A549 (cell line): ENCODE measurements around the gene TMTC2. TPM values are rescaled to one million over a fixed set of nuclear protein-coding genes. Genes with fewer than 3 reads are reported as not detected.

Experiments
- ATAC-seq, 2 experiments: fragments of 200-7000 bp in 1 of 2; fragments of >200 bp in 1 of 2; cut with Nextera tagmentation in 1 of 2; cut with Tn5 transposase in 1 of 2; 3 replicates each; pipeline versions ENCODE4 v1.8.0 to v1.9.1; 2018 to 2020; ENCODE audit warnings: mild to moderate bottlenecking in 1 of 2, moderate library complexity in 1 of 2
- CTCF ChIA-PET: fragments of 300-600 bp; sonication (Branson Sonifier 250); formaldehyde crosslinking; extraction: SDS; loops from one replicate; lab custom pipeline; 2021; ENCODE audit warnings: antibody characterized with exemption, inconsistent platforms; lab: Yijun Ruan, JAX
- POLR2A ChIA-PET: fragments of 350-600 bp; formaldehyde crosslinking; extraction: SDS; loops from one replicate; lab custom pipeline; 2021; ENCODE audit warnings: antibody characterized with exemption, inconsistent platforms; lab: Yijun Ruan, JAX
- DNase-seq, 2 experiments: peaks; one replicate each; pipeline versions ENCODE4 v3.0.0 to v3.0.0-alpha.2; 2011 to 2016; ENCODE audit warnings: low read depth in 1 of 2, low spot score in 1 of 2
- FAIRE-seq: peaks from 2 replicates; lab custom pipeline; 2011; peaks lifted over from hg19 to GRCh38; lab: Jason Lieb, UNC
- H3K27ac ChIP-seq, 2 experiments: fragments of >200 bp; sonication (Bioruptor Twin); formaldehyde crosslinking; 3 replicates each; pipeline ENCODE4 v1.5.1; 2016 to 2017
- H3K4me1 ChIP-seq: fragments of >200 bp; sonication (Bioruptor Twin); formaldehyde crosslinking; 3 replicates; pipeline ENCODE4 v1.6.1; 2016
- H3K4me2 ChIP-seq: fragments of >200 bp; sonication (Bioruptor Twin); formaldehyde crosslinking; 3 replicates; pipeline ENCODE4 v1.6.1; 2016
- H3K4me3 ChIP-seq: fragments of >200 bp; sonication (Bioruptor Twin); formaldehyde crosslinking; 3 replicates; pipeline ENCODE4 v1.5.1; 2016
- H3K9me3 ChIP-seq: fragments of >200 bp; sonication (Bioruptor Twin); formaldehyde crosslinking; 3 replicates; pipeline ENCODE4 v1.6.1; 2016
- BCL3 ChIP-seq: fragments of >200 bp; sonication (Bioruptor Twin); formaldehyde crosslinking; IDR thresholded peaks from 3 replicates; pipeline ENCODE4 v1.6.1; 2016
- BHLHE40 ChIP-seq: IDR thresholded peaks from 2 replicates; pipeline ENCODE4 v1.6.1; 2012; ENCODE audit warnings: low read depth, low read length, inconsistent platforms
- CBX2 ChIP-seq: fragments of 200-600 bp; sonication (generic); IDR thresholded peaks from 2 replicates; pipeline ENCODE4 v1.6.1; 2016; ENCODE audit warnings: low read depth, mild to moderate bottlenecking, borderline replicate concordance
- CEBPB ChIP-seq, 2 experiments: fragments of >200 bp in 1 of 2; sonication (Bioruptor Twin) in 1 of 2; formaldehyde crosslinking in 1 of 2; IDR thresholded peaks; 2 replicates each; pipeline ENCODE4 v1.6.1; 2012 to 2016
- CHD4 ChIP-seq: fragments of 200-600 bp; sonication (generic); IDR thresholded peaks from 2 replicates; pipeline ENCODE4 v1.6.1; 2016; ENCODE audit warnings: antibody characterized with exemption, mild to moderate bottlenecking, borderline replicate concordance
- ELK1 ChIP-seq: fragments of 150-350 bp; IDR thresholded peaks from 2 replicates; pipeline ENCODE4 v1.6.1; 2014; ENCODE audit warnings: low read depth, mild to moderate bottlenecking, low read length
- EP300 ChIP-seq, 2 experiments: fragments of >200 bp; sonication (Bioruptor Twin); formaldehyde crosslinking; IDR thresholded peaks; 2 replicates in 1 of 2; 3 replicates in 1 of 2; pipeline ENCODE4 v1.6.1; 2016 to 2017
- FOSB ChIP-seq: fragments of 250-450 bp; sonication (Bioruptor Pico); IDR thresholded peaks from 2 replicates; pipeline ENCODE4 v1.5.0; 2020; ENCODE audit warnings: mild to moderate bottlenecking, moderate library complexity
- HES2 ChIP-seq: fragments of >200 bp; sonication (Bioruptor Twin); formaldehyde crosslinking; IDR thresholded peaks from 2 replicates; pipeline ENCODE4 v1.6.1; 2016
- HOXB13 ChIP-seq: fragments of 250-450 bp; sonication (Bioruptor Pico); IDR thresholded peaks from 2 replicates; pipeline ENCODE4 v1.5.0; 2020; ENCODE audit warnings: low read depth, mild to moderate bottlenecking, moderate library complexity
- HOXB5 ChIP-seq: fragments of 250-450 bp; sonication (Bioruptor Pico); IDR thresholded peaks from 2 replicates; pipeline ENCODE4 v1.5.0; 2020; ENCODE audit warnings: mild to moderate bottlenecking, moderate library complexity
- KDM1A ChIP-seq: fragments of 200-600 bp; sonication (generic); IDR thresholded peaks from 2 replicates; pipeline ENCODE4 v1.6.1; 2016; ENCODE audit warnings: low read depth, mild to moderate bottlenecking
- KDM5A ChIP-seq: fragments of 200-600 bp; sonication (generic); IDR thresholded peaks from 2 replicates; pipeline ENCODE4 v1.6.1; 2016; ENCODE audit warnings: antibody characterized with exemption, mild to moderate bottlenecking
- MAFK ChIP-seq: fragments of 450-650 bp; IDR thresholded peaks from 2 replicates; pipeline ENCODE4 v1.6.1; 2014; ENCODE audit not compliant: partially characterized antibody
- MAX ChIP-seq: IDR thresholded peaks from 2 replicates; pipeline ENCODE4 v1.6.1; 2012
- NPAS2 ChIP-seq: fragments of 250-450 bp; sonication (Bioruptor Pico); IDR thresholded peaks from 2 replicates; pipeline ENCODE4 v1.8.0; 2022; ENCODE audit warnings: mild to moderate bottlenecking, moderate library complexity, borderline replicate concordance
- NR3C1 ChIP-seq: fragments of >200 bp; sonication (Bioruptor Twin); formaldehyde crosslinking; IDR thresholded peaks from 3 replicates; pipeline ENCODE4 v1.6.1; 2017
- POLR2A ChIP-seq: IDR thresholded peaks from 2 replicates; pipeline ENCODE4 v1.6.1; 2012; ENCODE audit warnings: mild to moderate bottlenecking, low read length
- REST ChIP-seq: fragments of 200-600 bp; sonication (generic); IDR thresholded peaks from 2 replicates; pipeline ENCODE4 v1.6.1; 2016; ENCODE audit warnings: antibody characterized with exemption, mild to moderate bottlenecking, moderate library complexity
- SREBF2 ChIP-seq: fragments of 450-650 bp; IDR thresholded peaks from 2 replicates; pipeline ENCODE4 v1.6.1; 2014; ENCODE audit warnings: mild to moderate bottlenecking, moderate library complexity
- USF2 ChIP-seq: fragments of 450-650 bp; IDR thresholded peaks from 2 replicates; pipeline ENCODE4 v1.6.1; 2014; ENCODE audit warnings: antibody characterized with exemption
- ZC3H11A ChIP-seq: fragments of 450-650 bp; IDR thresholded peaks from 2 replicates; pipeline ENCODE4 v1.6.1; 2014; ENCODE audit warnings: antibody characterized with exemption, mild to moderate bottlenecking
- ZNF302 ChIP-seq: fragments of 250-450 bp; sonication (Bioruptor Pico); IDR thresholded peaks from 2 replicates; pipeline ENCODE4 v1.9.0; 2021; ENCODE audit warnings: inconsistent platforms, mild to moderate bottlenecking, moderate library complexity
- WGBS: methylation state at CpG from one replicate; pipeline ENCODE4 v1.1.6; 2017; ENCODE audit errors: missing lambda C conversion rate; 5-methylcytosine and 5-hydroxymethylcytosine counted together
- polyA plus RNA-seq, 4 experiments: library from polyadenylated mRNA; depleted of rRNA in 3 of 4; stranded (reverse); fragments of >200 nt; fragmentation: RNase III in 1 of 4; extraction: RNeasy Plus Mini Kit Qiagen cat#74134 plus additional on column Dnase treatment in 1 of 4; gene quantifications; 2 replicates in 3 of 4; 3 replicates in 1 of 4; pipeline ENCODE4 v1.2.3, GENCODE V29; 2011 to 2017

Gene TMTC2
- polyA plus RNA-seq, 2 of the 4 experiments (the other 2 are of a cell fraction) = 1.8 to 5.3 TPM

- H3K27ac ChIP-seq = no peak overlapping the region
- no peak for DNase-seq
- H3K4me3 ChIP-seq = no peak overlapping the region
- no peaks in the 10 kb centered on the region for H3K9me3 ChIP-seq
- H3K4me2 ChIP-seq = no peak overlapping the region
- WGBS = 57% methylated on average over 1 of the region's 1 CpG
- ChIA-PET CTCF (no interaction called here), POLR2A (no interaction called here)
- no peak for TF ChIP-seq BHLHE40
- peaks cover 5% of the 10 kb centered on the region; the same call in 2 of the 3 replicates for H3K4me1 ChIP-seq
- no peak for FAIRE-seq
- no peak for ATAC-seq
Measured at GRCh38 chr12:82691513-82691912, 4.8 kb downstream of the TMTC2 start.

- 81% methylated on average over 3 of the region's 3 CpGs for WGBS
- H3K4me2 ChIP-seq = no peak overlapping the region
- DNase-seq = no peak
- no peak overlapping the region for H3K4me3 ChIP-seq
- H3K27ac ChIP-seq = no peak overlapping the region
- no peak for ATAC-seq
- no peaks in the 10 kb centered on the region for H3K9me3 ChIP-seq
- FAIRE-seq = no peak
- TF ChIP-seq MAFK = no peak
- CTCF ChIA-PET = no interaction called here
- POLR2A ChIA-PET = no interaction called here
- no peaks in the 10 kb centered on the region; the same call in 2 of the 3 replicates for H3K4me1 ChIP-seq
Measured at GRCh38 chr12:82694276-82694675, 7.6 kb downstream of the TMTC2 start.

- 53% methylated on average over 2 of the region's 2 CpGs for WGBS
- no peak for TF ChIP-seq CEBPB (IDR thresholded peaks at IDR 0.05)
- TF ChIP-seq FOSB (CRISPR knock-in tag) = no peak
- Histone ChIP-seq H3K4me3 (no peak overlapping the region), H3K27ac (no peak overlapping the region), H3K9me3 (no peaks in the 10 kb centered on the region), H3K4me1 (no peaks in the 10 kb centered on the region; the same call in 2 of the 3 replicates), H3K4me2 (0 out of 3 replicates have a peak overlapping the region, but pooled peaks have one; percentile 20)
- CTCF ChIA-PET = no interaction called here
- DNase-seq (no peak), ATAC-seq (no peak), FAIRE-seq (no peak)
- POLR2A ChIA-PET = no interaction called here
Measured at GRCh38 chr12:82694970-82695369, 8.3 kb downstream of the TMTC2 start.

- CTCF ChIA-PET = interaction anchor here (2.6 kb wide), 1 partner anchor 9 kb away, joined by 14 read pairs; the partner anchor contains the start of gene TMTC2
- TF ChIP-seq SREBF2 = no peak
- TF ChIP-seq BCL3 = no peak
- no peak for TF ChIP-seq HES2
- no peak for TF ChIP-seq EP300 (IDR thresholded peaks at IDR 0.05)
- TF ChIP-seq CBX2 = no peak
- no peak for TF ChIP-seq MAX
- TF ChIP-seq CHD4 = no peak
- TF ChIP-seq HOXB5 (CRISPR knock-in tag) = no peak
- no peak for TF ChIP-seq USF2
- TF ChIP-seq ELK1 = no peak
- TF ChIP-seq REST = no peak
- TF ChIP-seq KDM5A = no peak
- TF ChIP-seq ZNF302 (CRISPR knock-in tag) = no peak
- no peak for TF ChIP-seq ZC3H11A
- no peak for TF ChIP-seq NPAS2 (CRISPR knock-in tag)
- TF ChIP-seq NR3C1 = no peak
- no peak for TF ChIP-seq POLR2A
- TF ChIP-seq BHLHE40 = no peak
- TF ChIP-seq HOXB13 (CRISPR knock-in tag) = no peak
- TF ChIP-seq KDM1A = no peak
- TF ChIP-seq, all 56 proteins: peak for 0
- WGBS = 88% methylated on average over 2 of the region's 2 CpGs
- no peak overlapping the region for H3K4me3 ChIP-seq
- no peak overlapping the region for H3K4me2 ChIP-seq
- DNase-seq = no peak
- ATAC-seq = no peak
- no peaks in the 10 kb centered on the region; the same call in 2 of the 3 replicates for H3K4me1 ChIP-seq
- POLR2A ChIA-PET = no interaction called here
- H3K27ac ChIP-seq = no peak overlapping the region
- H3K9me3 ChIP-seq = no peaks in the 10 kb centered on the region
- FAIRE-seq = no peak
Measured at GRCh38 chr12:82695531-82695930, 8.8 kb downstream of the TMTC2 start.
